Measurements from ENCODE around the gene GALM. TPM values are rescaled to one million over a fixed set of nuclear protein-coding genes. Genes with fewer than 3 reads are reported as not detected.
A peak's percentile ranks its signal among the peaks of the same experiment; 100 is the strongest.

The GALM gene
- total RNA-seq, 1 experiment from 2014 or later = 48.7 TPM

- Histone ChIP-seq H3K27me3 (replicated peaks; ENCODE audit: control insufficient read depth, insufficient read depth, low read length) (no peaks in the 10 kb centered on the region), H3K36me3 (ENCODE audit: control insufficient read depth, insufficient read depth, low read length) (peaks cover 6% of the 10 kb centered on the region), H3K4me3 (ENCODE audit: low read depth, low read length) (no peak overlapping the region), H3K4me1 (peaks cover 35% of the 10 kb centered on the region), H3K9me3 (no peaks in the 10 kb centered on the region)
- intact Hi-C loops (cut with micrococcal nuclease; ENCODE audit: unreplicated experiment) = no loop called here
- H3K4me1 Mint-ChIP-seq (ENCODE audit: low read depth, unreplicated experiment) = peaks cover 53% of the 10 kb centered on the region
- TF ChIP-seq CTCF (IDR thresholded peaks at IDR 0.05; ENCODE audit: insufficient read depth in 1 of 2, low read depth in 1 of 2, low read length in 1 of 2, severe bottlenecking in 1 of 2, unreplicated experiment in 1 of 2) = no peak
- H3K27me3 Mint-ChIP-seq (ENCODE audit: insufficient read depth, unreplicated experiment) = peaks cover 3% of the 10 kb centered on the region
- no peak for DNase-seq
- peaks cover 86% of the 10 kb centered on the region for H3K36me3 Mint-ChIP-seq (ENCODE audit: insufficient read depth, unreplicated experiment)
- H3K9me3 Mint-ChIP-seq (ENCODE audit: unreplicated experiment) = no peaks in the 10 kb centered on the region
- ChIA-PET CTCF (interaction anchor here (0.7 kb wide), 1 partner anchor 61 kb away, joined by 4 read pairs; no protein-coding TSS in a partner anchor), POLR2A (no interaction called here)
- peak overlapping the region; percentile 99 for H3K4me3 Mint-ChIP-seq (ENCODE audit: unreplicated experiment)
- no TSS peak for BruUV-seq (replicated peaks)
- no peak overlapping the region for H3K27ac Mint-ChIP-seq (ENCODE audit: unreplicated experiment)
Observed at GRCh38 chr2:38748391-38748790, 82.5 kb downstream of the GALM start.

- H3K4me3 ChIP-seq (ENCODE audit: low read depth, low read length) = peak overlapping the region; percentile 90
- peak overlapping the region; percentile 100 for H3K27ac Mint-ChIP-seq (ENCODE audit: unreplicated experiment)
- intact Hi-C loops (cut with micrococcal nuclease; ENCODE audit: unreplicated experiment) = no loop called here
- ChIA-PET POLR2A (interaction anchor here (0.6 kb wide), 1 partner anchor 47 kb away, joined by 3 read pairs; no protein-coding TSS in a partner anchor), CTCF (no interaction called here)
- no peaks in the 10 kb centered on the region for H3K9me3 ChIP-seq
- H3K4me3 Mint-ChIP-seq (ENCODE audit: unreplicated experiment) = peak overlapping the region; percentile 99
- peaks cover 35% of the 10 kb centered on the region for H3K4me1 ChIP-seq
- TSS peak; percentile 29 for BruUV-seq (replicated peaks)
- no peak for TF ChIP-seq CTCF (IDR thresholded peaks at IDR 0.05; ENCODE audit: insufficient read depth in 1 of 2, low read depth in 1 of 2, low read length in 1 of 2, severe bottlenecking in 1 of 2, unreplicated experiment in 1 of 2)
- no peak for DNase-seq
- peaks cover 6% of the 10 kb centered on the region for H3K36me3 ChIP-seq (ENCODE audit: control insufficient read depth, insufficient read depth, low read length)
- no peaks in the 10 kb centered on the region for H3K27me3 ChIP-seq (replicated peaks; ENCODE audit: control insufficient read depth, insufficient read depth, low read length)
- peaks cover 78% of the 10 kb centered on the region for H3K36me3 Mint-ChIP-seq (ENCODE audit: insufficient read depth, unreplicated experiment)
- H3K9me3 Mint-ChIP-seq (ENCODE audit: unreplicated experiment) = no peaks in the 10 kb centered on the region
- peaks cover 3% of the 10 kb centered on the region for H3K27me3 Mint-ChIP-seq (ENCODE audit: insufficient read depth, unreplicated experiment)
- peaks cover 53% of the 10 kb centered on the region for H3K4me1 Mint-ChIP-seq (ENCODE audit: low read depth, unreplicated experiment)
Observed at GRCh38 chr2:38748943-38749804, 83.3 kb downstream of the GALM start.

- Mint-ChIP-seq H3K27ac (ENCODE audit: unreplicated experiment) (peak overlapping the region; percentile 100), H3K27me3 (ENCODE audit: insufficient read depth, unreplicated experiment) (peaks cover 3% of the 10 kb centered on the region), H3K4me1 (ENCODE audit: low read depth, unreplicated experiment) (peaks cover 53% of the 10 kb centered on the region), H3K4me3 (ENCODE audit: unreplicated experiment) (peak overlapping the region; percentile 99), H3K9me3 (ENCODE audit: unreplicated experiment) (no peaks in the 10 kb centered on the region), H3K36me3 (ENCODE audit: insufficient read depth, unreplicated experiment) (peaks cover 67% of the 10 kb centered on the region)
- CTCF ChIA-PET = interaction anchor here (1.0 to 1.1 kb wide), 2 partner anchors 22 to 374 kb away, joined by 3 to 4 read pairs; no protein-coding TSS in a partner anchor
- H3K36me3 ChIP-seq (ENCODE audit: control insufficient read depth, insufficient read depth, low read length) = peaks cover 6% of the 10 kb centered on the region
- no TSS peak for BruUV-seq (replicated peaks)
- peak in 1 of 2 experiments; percentile 59 for DNase-seq
- TF ChIP-seq CTCF (IDR thresholded peaks at IDR 0.05; ENCODE audit: insufficient read depth in 1 of 2, low read depth in 1 of 2, low read length in 1 of 2, severe bottlenecking in 1 of 2, unreplicated experiment in 1 of 2) = no peak
- intact Hi-C loops (cut with micrococcal nuclease; ENCODE audit: unreplicated experiment) = loop anchor here (5.0 kb wide), 2 partner anchors 87 to 373 kb away; partner anchors contain the start of gene ATL2
- H3K4me3 ChIP-seq (ENCODE audit: low read depth, low read length) = peak overlapping the region; percentile 90
- no peaks in the 10 kb centered on the region for H3K9me3 ChIP-seq
- POLR2A ChIA-PET = interaction anchor here (0.5 to 2.4 kb wide), 15 partner anchors 11 to 375 kb away, joined by 3 to 38 read pairs (median 6); partner anchors contain the start of genes DHX57, GALM, HNRNPLL and MORN2
- H3K4me1 ChIP-seq = peaks cover 35% of the 10 kb centered on the region
- no peaks in the 10 kb centered on the region for H3K27me3 ChIP-seq (replicated peaks; ENCODE audit: control insufficient read depth, insufficient read depth, low read length)
Observed at GRCh38 chr2:38750011-38750890, 84.3 kb downstream of the GALM start.
